PC-9 (cell line): Measurements from ENCODE around the gene CARD11. TPM values are rescaled to one million over a fixed set of nuclear protein-coding genes. Genes with fewer than 3 reads are reported as not detected.

Experiments
- BruUV-seq: library from RNA; stranded (reverse); fragments of 400-500 nt; replicated peaks from 2 replicates; lab custom pipeline; 2021; lab: Mats Ljungman, UMichigan
- CTCF ChIA-PET: fragments of 300-600 bp; sonication (Branson Sonifier 250); formaldehyde crosslinking; loops from one replicate; lab custom pipeline; 2022; ENCODE audit warnings: antibody characterized with exemption; lab: Charles Lee
- POLR2A ChIA-PET: fragments of 300-600 bp; sonication (Branson Sonifier 250); formaldehyde crosslinking; loops from one replicate; lab custom pipeline; 2022; ENCODE audit warnings: antibody characterized with exemption; ENCODE audit not compliant: unreplicated experiment; lab: Charles Lee
- DNase-seq, 2 experiments: peaks; one replicate each; pipeline versions ENCODE4 v3.0.0 to v3.0.0-alpha.2; 2015 to 2022; ENCODE audit warnings: mixed read lengths in 1 of 2
- H2AFZ ChIP-seq: fragments of 200-600 bp; sonication (generic); 2 replicates; pipeline ENCODE4 v1.8.1; 2017; ENCODE audit warnings: antibody characterized with exemption
- H3F3A ChIP-seq: fragments of 200-600 bp; sonication (generic); 2 replicates; pipeline ENCODE4 v1.8.1; 2017; ENCODE audit warnings: antibody characterized with exemption, mild to moderate bottlenecking, low read depth; ENCODE audit not compliant: insufficient read depth
- H3K27ac ChIP-seq: fragments of 200-600 bp; sonication (generic); 2 replicates; pipeline ENCODE4 v1.6.1; 2016; ENCODE audit warnings: mixed run types
- H3K27me3 ChIP-seq: fragments of 200-600 bp; sonication (generic); 2 replicates; pipeline ENCODE4 v1.6.1; 2016; ENCODE audit warnings: low read depth, mixed run types; ENCODE audit not compliant: insufficient read depth
- H3K36me3 ChIP-seq: fragments of 200-600 bp; sonication (generic); 2 replicates; pipeline ENCODE4 v1.6.1; 2016; ENCODE audit warnings: low read depth, mixed run types
- H3K4me1 ChIP-seq: fragments of 200-600 bp; sonication (generic); replicated peaks from 2 replicates; pipeline ENCODE4 v1.6.1; 2016; ENCODE audit warnings: mixed run types; ENCODE audit not compliant: insufficient read depth
- H3K4me2 ChIP-seq: fragments of 200-600 bp; sonication (generic); 2 replicates; pipeline ENCODE4 v1.6.1; 2017; ENCODE audit warnings: mixed run types
- H3K4me3 ChIP-seq: fragments of 200-600 bp; sonication (generic); 2 replicates; pipeline ENCODE4 v1.6.1; 2016; ENCODE audit warnings: mixed run types
- H3K79me2 ChIP-seq: fragments of 200-600 bp; sonication (generic); 2 replicates; pipeline ENCODE4 v1.6.1; 2017; ENCODE audit warnings: low read depth, mixed run types
- H3K9me2 ChIP-seq: fragments of 200-600 bp; sonication (generic); 2 replicates; pipeline ENCODE4 v1.8.1; 2017; ENCODE audit warnings: mild to moderate bottlenecking; ENCODE audit not compliant: insufficient read depth
- H3K9me3 ChIP-seq: fragments of 200-600 bp; sonication (generic); 2 replicates; pipeline ENCODE4 v1.8.1; 2016; ENCODE audit warnings: low read depth; ENCODE audit not compliant: insufficient read depth
- H4K20me1 ChIP-seq: fragments of 200-600 bp; sonication (generic); 2 replicates; pipeline ENCODE4 v1.8.1; 2017; ENCODE audit not compliant: insufficient read depth
- CTCF ChIP-seq: fragments of 200-600 bp; sonication (generic); conservative IDR thresholded peaks from 2 replicates; pipeline ENCODE4 v1.6.1; 2017; ENCODE audit warnings: mixed run types, antibody characterized with exemption, mild to moderate bottlenecking, moderate library complexity
- EZH2 ChIP-seq: fragments of 200-600 bp; sonication (generic); IDR thresholded peaks from 2 replicates; pipeline ENCODE4 v1.8.0; 2017; ENCODE audit warnings: antibody characterized with exemption, low read depth
- intact Hi-C: fragments of 100-400 bp; cut with micrococcal nuclease; formaldehyde crosslinking; loops from one replicate; pipeline ENCODE4 v1.10.0; 2022; ENCODE audit not compliant: unreplicated experiment
- total RNA-seq: library from RNA; stranded (reverse); gene quantifications from 2 replicates; pipeline ENCODE4 v1.2.3, GENCODE V29; 2021

The CARD11 gene
- total RNA-seq, 1 experiment from 2014 or later: 62.6 TPM

DNA sequence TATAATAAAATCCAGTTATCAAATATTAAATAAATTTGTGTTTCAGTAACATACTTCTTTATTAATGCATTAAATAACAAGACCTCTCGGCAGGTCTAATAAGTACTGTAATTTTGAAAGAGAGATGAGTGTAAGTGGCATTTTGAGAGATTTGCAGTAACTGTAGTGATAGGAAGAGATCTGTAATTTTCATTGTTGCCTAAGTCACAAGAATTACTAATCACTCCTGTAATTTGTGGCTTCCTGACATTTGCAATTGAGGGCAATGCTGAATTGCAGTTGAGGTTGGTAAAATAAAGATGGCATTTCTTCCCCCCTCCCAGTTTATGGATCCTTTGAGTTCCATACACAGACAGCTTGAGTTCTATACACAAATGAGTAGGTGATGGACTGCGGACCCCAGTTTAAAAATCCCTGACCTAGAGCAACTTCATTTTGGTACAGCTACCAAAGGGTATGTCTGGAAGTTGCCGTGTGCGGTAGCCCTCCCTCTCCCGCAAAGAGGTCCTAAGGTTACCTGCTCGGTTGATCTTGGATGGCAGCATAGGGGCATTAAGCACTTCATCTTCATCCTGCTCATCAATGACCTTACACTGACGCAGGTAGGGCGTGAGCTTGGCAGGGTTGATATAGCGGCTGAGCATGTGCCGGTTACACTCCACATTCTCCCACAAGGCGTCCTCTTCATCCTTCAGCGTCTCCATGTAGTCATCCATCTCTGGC is 96.4 kb downstream of the CARD11 start:
- Histone ChIP-seq H3K4me3 (no peak overlapping the region), H3K9me3 (no peaks in the 10 kb centered on the region), H3K27me3 (no peaks in the 10 kb centered on the region), H3K9me2 (no peaks in the 10 kb centered on the region), H3K79me2 (no peaks in the 10 kb centered on the region), H2AFZ (no peak overlapping the region), H3K4me1 (no peaks in the 10 kb centered on the region), H4K20me1 (no peaks in the 10 kb centered on the region), H3K36me3 (peaks cover 15% of the 10 kb centered on the region), H3F3A (no peaks in the 10 kb centered on the region), H3K27ac (no peak overlapping the region), H3K4me2 (no peak overlapping the region)
- no TSS peak for BruUV-seq
- intact Hi-C loops: no loop called here
- CTCF ChIA-PET: interaction anchor here (0.6 kb wide), 1 partner anchor 48 kb away, joined by 3 read pairs; no protein-coding TSS in a partner anchor
- TF ChIP-seq EZH2: no peak
- DNase-seq: no peak
- POLR2A ChIA-PET: interaction anchor here (0.7 kb wide), 1 partner anchor 10 kb away, joined by 11 read pairs; no protein-coding TSS in a partner anchor

DNA sequence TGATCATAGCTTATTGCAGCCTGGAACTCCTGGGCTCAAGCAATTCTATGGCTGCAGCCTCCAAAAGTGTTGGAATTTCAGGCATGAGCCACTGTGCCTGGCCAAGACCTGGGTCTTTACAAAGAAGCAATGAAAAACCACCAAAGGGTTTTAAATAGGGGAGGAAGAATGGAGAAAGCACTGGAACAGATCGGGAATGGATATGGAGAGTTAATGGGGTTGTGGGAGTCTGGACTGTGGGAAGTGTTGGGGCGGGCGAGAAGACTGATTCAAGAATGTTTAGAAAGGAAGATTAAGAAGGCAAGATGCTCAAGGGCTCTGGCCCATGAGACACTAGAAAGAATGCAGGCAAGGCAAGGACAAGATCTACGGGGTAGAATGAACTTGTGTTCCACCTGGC is 98.5 kb downstream of the CARD11 start:
- Histone ChIP-seq H3K36me3 (peaks cover 10% of the 10 kb centered on the region; the same call in 1 of the 2 replicates), H3F3A (0 out of 2 replicates have a peak, but pooled peaks cover 4% of the 10 kb centered on the region), H2AFZ (no peak overlapping the region), H3K79me2 (no peaks in the 10 kb centered on the region), H3K27me3 (no peaks in the 10 kb centered on the region), H3K4me2 (no peak overlapping the region), H3K27ac (no peak overlapping the region), H3K9me2 (no peaks in the 10 kb centered on the region), H3K9me3 (no peaks in the 10 kb centered on the region), H4K20me1 (no peaks in the 10 kb centered on the region), H3K4me3 (no peak overlapping the region), H3K4me1 (no peaks in the 10 kb centered on the region)
- POLR2A ChIA-PET: no interaction called here
- no TSS peak for BruUV-seq
- TF ChIP-seq CTCF: no peak
- CTCF ChIA-PET: no interaction called here
- intact Hi-C loops: no loop called here
- DNase-seq: no peak

GRCh38 chr7:2944739-2945138 is 98.9 kb downstream of the CARD11 start:
- Histone ChIP-seq H2AFZ (no peak overlapping the region), H3K9me3 (no peaks in the 10 kb centered on the region), H3K27me3 (no peaks in the 10 kb centered on the region), H3F3A (peaks cover 4% of the 10 kb centered on the region; the same call in 1 of the 2 replicates), H3K4me3 (no peak overlapping the region), H3K4me2 (no peak overlapping the region), H3K9me2 (no peaks in the 10 kb centered on the region), H4K20me1 (no peaks in the 10 kb centered on the region), H3K36me3 (peaks cover 10% of the 10 kb centered on the region; the same call in 1 of the 2 replicates), H3K27ac (no peak overlapping the region), H3K79me2 (no peaks in the 10 kb centered on the region), H3K4me1 (0 out of 2 replicates have a peak, but pooled peaks cover under 1% of the 10 kb centered on the region)
- no TSS peak for BruUV-seq
- ChIA-PET POLR2A (no interaction called here), CTCF (no interaction called here)
- TF ChIP-seq EZH2 (no peak), CTCF (no peak)
- intact Hi-C loops: no loop called here
- no peak for DNase-seq
